LNCAP (cell line): Measurements from ENCODE around the gene SLC2A11.

ENCODE experiments used
- CTCF ChIP-seq: fragments of 450-650 bp; IDR thresholded peaks from 2 replicates; pipeline ENCODE4 v1.5.1; 2017; ENCODE audit warnings: mild to moderate bottlenecking

SLC2A11 gene

DNA sequence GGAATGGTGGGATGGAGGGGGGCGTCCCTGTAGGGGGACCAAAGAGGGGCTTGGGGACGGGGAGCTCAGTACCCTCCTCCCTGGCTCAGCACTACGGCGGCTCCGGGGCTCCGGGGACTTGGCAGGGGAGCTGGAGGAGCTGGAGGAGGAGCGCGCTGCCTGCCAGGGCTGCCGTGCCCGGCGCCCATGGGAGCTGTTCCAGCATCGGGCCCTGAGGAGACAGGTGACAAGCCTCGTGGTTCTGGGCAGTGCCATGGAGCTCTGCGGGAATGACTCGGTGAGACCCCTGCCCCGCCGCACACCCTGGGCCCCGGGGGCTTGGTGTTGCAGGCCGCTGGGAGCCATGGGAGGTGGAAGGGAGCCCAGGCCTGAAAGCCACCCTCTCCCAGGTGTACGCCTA is 24.7 kb downstream of the SLC2A11 start:
- no peak for TF ChIP-seq CTCF

GRCh38 chr22:23883658-23884057 is 26.0 kb downstream of the SLC2A11 start:
- no peak for TF ChIP-seq CTCF

GRCh38 chr22:23884140-23884539 is 26.5 kb downstream of the SLC2A11 start:
- no peak for TF ChIP-seq CTCF

GRCh38 chr22:23888615-23889401 is 31.1 kb downstream of the SLC2A11 start:
- TF ChIP-seq CTCF = no peak

GRCh38 chr22:23889620-23890019 is 31.9 kb downstream of the SLC2A11 start:
- no peak for TF ChIP-seq CTCF

GRCh38 chr22:23891726-23892125 is 34.1 kb downstream of the SLC2A11 start:
- TF ChIP-seq CTCF = no peak

DNA sequence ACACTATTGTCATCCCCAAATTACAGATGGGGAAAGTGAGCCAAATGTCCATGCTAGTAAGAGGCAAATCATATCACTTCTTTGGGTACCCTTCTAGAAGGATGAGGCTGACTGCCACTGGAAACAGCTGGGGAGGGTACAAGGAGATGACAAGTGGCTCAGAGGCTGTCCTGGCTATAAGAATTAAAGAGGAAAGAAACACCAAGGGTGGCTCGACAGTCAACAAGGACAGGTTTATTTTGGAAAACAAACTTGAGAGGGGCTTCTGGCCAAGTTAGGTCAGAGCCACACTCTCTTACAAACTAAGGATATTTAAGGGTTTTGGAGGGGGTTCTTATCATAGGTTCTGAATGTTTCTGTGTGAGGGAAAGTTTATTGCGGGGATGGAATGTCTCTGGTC is 34.5 kb downstream of the SLC2A11 start:
- TF ChIP-seq CTCF = no peak

DNA sequence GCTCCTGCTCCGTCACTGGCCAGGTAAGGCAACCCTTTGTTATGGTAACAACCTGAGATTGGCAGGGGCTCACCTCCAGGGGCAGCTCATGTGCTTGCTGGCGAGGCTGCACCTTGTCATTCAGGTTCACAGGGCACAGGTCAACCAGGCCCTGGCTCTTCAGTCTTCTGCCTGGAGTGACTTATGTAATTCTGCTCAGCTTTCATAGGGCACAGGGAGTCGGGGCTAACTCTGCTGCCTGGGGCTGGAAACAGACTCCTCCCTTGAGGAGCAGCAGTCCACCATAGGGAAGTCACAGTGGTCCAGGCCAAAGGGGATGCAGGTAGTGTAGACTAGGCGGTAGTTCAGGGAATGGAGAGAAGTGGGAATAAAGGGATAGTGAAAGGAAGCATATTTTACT is 35.0 kb downstream of the SLC2A11 start:
- TF ChIP-seq CTCF = no peak
